Superior temporal gyrus (tissue), 1 donor: Measurements from ENCODE around the gene CAMK1D.
A peak's percentile ranks its signal among the peaks of the same experiment; 100 is the strongest.

Experiments used
- DNase-seq: peaks from one replicate; pipeline ENCODE4 v3.0.0-alpha.2; 2016; ENCODE audit errors: extremely low spot score

The CAMK1D gene

DNA sequence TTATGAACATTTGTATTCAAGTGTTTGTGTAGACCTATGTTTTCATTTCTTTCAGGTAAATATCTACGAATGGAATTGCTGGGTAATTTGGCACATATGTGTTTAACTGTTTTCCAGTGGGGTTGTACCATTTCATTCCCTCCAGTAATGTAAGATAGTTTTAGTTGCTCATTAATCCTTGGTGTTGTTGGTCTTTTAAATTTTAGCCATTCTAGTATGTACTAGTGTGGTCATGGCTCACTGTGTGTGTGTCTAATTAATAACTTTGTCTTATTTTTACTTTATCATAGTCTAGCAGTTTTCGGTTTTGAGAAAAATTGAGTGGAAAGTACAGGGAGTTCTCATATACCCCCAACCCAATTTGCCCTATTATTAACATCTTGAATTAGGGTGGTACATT lies 278.8 kb downstream of the CAMK1D start:
- DNase-seq = no peak

- DNase-seq = no peak
These were observed 279.8 kb downstream of the CAMK1D start for GRCh38 chr10:12628964-12629766.

- DNase-seq = no peak
These were observed 280.4 kb downstream of the CAMK1D start for GRCh38 chr10:12629767-12630165.

DNA sequence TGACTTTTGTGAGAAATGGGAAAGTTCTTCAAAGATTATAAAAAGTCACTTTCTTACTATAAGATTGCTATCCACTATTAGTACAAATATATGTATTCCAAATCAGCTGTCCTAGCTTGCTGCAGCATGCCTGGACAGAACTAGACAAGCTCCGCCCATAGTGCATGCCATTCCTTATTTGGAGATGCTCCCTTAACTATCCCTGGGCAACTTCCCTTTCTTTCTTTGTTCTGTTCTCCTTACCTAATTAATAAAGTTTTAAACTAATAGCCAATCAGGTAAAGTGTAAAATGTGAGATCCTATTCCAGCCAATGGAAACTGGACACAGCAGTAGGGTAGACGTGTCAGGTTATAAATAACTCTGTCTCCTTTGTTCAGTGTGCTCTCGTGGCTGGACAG lies 281.9 kb downstream of the CAMK1D start:
- DNase-seq = no peak

GRCh38 chr10:12631787-12632562 lies 282.6 kb downstream of the CAMK1D start:
- no peak for DNase-seq

- peak; percentile 23 for DNase-seq
These were observed 284.7 kb downstream of the CAMK1D start for GRCh38 chr10:12633776-12634620.

- no peak for DNase-seq
These were observed 285.2 kb downstream of the CAMK1D start for GRCh38 chr10:12634621-12634931.

DNA sequence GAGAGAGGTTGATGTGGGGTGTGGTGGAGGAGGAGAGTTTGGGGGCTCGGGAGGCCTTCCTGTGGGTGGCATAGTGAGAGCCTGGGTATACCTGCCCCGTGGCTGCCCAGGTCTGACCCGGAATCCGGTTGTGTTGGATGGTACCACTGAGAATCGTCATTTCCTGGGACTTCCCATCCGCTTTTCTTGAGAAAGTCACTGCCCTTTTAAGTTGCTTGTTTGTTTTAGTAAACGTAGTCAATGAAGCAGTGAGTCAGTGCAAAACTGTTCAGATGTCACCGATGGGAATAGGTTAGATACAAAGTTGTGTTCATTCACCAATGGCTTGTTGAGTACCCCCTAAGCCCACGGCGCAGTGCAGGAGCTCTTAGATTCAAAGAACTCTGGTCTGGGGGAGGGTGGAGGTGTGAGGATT lies 285.8 kb downstream of the CAMK1D start:
- DNase-seq = no peak

- peak; percentile 70 for DNase-seq
These were observed 287.2 kb downstream of the CAMK1D start for GRCh38 chr10:12636571-12636970.

GRCh38 chr10:12637649-12638048 lies 288.3 kb downstream of the CAMK1D start:
- peak; percentile 59 for DNase-seq

DNA sequence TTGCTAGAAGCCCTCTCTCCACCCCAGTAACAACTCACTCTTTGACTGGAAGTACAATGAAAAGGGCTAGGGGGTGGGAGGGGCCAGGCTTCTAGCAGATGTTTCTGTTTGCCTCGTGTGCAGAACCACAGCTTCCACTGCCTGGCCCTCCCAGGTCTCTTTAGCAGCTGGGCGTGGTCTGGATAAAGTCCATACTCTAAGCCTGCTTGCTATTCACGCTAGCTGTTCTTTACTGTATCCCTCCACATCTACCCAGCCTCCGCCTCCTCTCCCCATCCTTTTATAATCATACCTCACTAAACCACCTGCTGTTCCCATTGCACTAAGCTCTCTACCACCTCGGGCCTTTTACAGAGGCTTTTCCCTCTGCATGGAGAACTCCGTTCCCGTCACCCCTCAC lies 288.8 kb downstream of the CAMK1D start:
- DNase-seq = peak; percentile 40

DNA sequence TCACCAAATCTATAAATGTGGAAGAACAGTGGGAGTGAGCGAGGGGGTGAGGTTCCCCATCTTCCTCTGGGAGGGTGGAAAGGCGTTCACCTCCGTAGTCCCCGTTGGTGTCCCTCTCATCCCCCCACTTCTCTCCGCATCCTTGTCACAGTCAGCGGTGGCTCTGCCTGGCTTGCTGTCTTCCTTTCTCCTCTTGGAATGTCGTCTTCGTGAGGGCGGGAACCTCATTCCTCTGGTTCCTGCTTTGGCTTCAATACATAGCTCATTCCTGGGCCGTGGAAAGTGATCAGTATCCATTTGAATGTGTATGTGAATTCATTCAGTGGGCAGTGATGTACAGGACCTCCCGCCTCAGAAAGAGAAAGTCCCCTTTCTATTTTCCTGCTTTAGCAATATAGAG lies 289.4 kb downstream of the CAMK1D start:
- DNase-seq = no peak

DNA sequence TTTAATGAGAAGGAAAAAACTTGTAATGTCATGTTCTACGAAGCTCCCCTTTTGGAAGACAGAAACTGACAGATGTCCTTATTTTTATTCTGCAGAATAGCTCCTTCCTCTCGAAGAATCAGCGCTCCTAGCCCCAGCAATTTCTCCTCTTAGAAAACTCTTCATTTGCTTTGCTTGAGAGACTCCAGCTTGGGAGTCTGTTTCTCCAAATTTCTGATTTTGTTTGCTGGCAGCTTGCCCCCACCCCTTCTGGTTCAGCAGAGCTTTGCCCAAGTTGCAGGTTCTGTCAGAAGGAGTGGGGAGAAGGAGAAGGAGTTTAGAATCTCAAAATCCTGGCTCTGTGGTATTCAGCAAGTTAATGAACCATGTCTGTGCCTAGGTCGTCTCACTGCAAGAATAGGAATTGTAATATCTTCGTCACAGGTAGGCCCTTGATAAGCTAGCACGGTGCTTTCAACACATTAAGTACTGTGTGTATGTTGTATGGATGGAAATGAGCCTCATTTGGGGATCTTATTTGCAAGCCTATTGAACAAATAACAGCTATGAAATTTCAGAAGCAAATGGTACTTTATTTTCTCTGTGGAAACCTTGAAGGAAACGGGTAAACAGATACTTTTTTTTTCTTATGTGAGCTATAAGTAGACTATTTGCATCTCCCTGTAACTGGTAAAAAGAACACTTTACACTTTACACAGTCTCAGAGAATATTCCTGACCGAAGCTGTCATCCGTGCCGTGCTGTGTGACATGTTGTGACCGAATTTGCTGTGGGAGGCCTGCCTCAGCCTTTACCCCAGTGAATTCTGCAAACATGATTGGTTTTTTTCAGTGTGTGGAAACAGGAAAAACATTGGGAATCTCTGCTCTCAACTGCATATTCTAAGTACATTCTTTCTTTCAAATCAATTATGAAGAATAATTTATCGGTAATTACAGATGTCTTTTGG lies 290.9 kb downstream of the CAMK1D start:
- peak; percentile 37 for DNase-seq

- no peak for DNase-seq
These were observed 292.7 kb downstream of the CAMK1D start for GRCh38 chr10:12642036-12642435.

DNA sequence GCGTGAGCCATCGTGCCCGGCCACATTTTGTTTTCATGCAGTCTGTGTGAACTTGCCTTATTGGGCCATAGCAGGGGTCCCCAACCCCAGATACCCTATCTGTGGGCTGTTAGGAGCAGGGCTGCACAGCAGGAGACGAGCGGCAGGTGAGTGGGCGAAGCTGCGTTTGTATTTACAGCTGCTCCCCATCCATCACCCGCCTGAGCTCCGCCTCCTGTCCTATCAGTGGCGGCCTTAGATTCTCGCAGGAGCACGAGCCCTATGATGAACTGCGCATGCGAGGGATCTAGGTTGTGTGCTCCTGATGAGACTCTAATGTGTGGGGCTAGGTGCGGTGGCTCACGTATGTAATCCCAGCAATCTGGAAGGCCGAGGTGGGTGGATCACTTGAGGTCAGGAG lies 293.9 kb downstream of the CAMK1D start:
- no peak for DNase-seq

DNA sequence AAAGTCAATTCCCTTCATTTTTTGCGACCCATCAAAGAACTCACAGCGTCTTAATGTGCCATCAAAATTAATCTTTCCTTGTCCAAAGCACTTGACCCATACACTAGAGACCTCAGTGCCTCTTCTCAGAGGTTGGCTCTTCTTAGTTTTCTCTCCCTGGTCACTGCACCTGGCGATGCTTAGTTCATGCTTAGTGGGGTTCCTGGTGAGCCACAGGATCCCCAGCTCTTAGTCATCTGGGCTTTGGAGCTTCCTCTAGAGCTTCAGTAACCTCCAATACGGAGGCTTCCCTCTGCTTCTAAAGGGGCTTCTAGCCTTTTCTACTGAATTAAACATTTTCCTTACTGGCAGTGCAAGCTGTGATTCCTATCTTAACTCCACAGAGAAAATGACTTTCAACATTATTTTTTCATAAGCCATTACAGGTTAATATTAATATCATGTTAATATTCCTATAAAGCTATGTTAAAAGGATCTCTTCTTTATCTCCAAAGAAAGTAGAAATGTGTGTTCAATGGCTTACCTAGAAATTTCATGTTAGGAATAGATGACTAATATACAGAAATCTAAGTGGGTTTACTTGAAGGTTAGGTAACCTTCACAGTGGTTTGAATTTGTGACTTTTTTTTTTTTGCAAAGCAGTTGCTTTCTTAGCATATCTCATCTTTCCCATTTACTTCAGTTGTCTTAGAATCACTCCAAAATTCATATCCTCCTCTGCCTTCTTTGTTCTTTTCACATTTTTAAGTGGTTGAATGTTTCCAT lies 295.2 kb downstream of the CAMK1D start:
- DNase-seq = no peak

- DNase-seq = peak; percentile 37
These were observed 296.1 kb downstream of the CAMK1D start for GRCh38 chr10:12645449-12645848.

DNA sequence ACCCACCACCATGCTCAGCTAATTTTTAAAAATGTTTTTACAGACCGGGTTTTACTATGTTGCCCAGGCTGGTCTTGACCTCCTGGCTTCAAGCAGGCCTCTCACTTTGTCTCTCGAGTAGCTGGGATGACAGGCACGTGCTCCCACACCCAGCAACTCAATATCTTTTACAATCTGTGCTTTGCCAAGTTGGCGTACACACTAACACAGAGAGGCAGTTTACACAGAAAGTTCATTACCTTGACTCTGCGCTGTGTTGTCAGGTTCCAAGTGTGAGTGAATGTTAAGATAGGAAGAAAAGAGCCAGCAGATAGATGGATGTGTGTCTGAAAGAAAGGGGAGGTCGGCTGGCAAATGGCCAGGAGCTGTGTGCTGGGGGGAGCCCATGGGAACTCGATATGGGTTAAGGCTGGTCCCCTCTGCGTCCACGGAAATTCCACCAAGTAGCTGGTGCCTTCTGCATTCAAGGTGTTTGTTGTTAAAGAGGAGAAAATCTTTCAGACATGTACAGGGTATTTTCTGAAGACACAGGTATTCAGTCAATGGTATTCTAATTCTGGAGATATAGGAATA lies 299.8 kb downstream of the CAMK1D start:
- DNase-seq = no peak

DNA sequence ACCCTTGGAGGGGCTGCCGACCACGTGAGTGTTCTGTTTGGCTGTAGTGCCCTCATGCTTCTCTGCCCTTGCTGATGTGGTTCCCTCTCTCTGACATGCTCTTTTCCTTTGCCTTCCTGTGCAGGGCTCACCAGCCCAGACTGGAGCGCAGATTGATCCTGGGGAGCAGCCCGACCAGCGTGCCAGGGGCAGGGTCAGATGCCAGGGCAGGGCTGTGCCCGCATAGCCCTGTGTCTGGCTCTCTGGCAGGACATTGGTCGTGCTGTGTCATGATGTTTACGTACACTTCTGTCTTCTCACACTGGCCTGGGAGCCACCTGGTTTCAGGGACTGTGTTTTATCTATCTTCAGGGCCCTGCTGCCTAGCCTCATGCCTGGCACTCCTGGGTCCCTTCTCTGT lies 300.8 kb downstream of the CAMK1D start:
- DNase-seq = no peak
